Lung (tissue), 12 donors: Measurements from ENCODE around the gene TNFRSF18. TPM values are rescaled to one million over a fixed set of nuclear protein-coding genes. Genes with fewer than 3 reads are reported as not detected.

Experiments
- ATAC-seq: fragments of 200-7000 bp; cut with Tn5 transposase; one replicate; pipeline ENCODE4 v1.9.1; 2020; ENCODE audit warnings: moderate number of reproducible peaks; ENCODE audit not compliant: insufficient read depth, low FRiP score
- DNase-seq, 3 donors: peaks; one replicate each; pipeline ENCODE4 v3.0.0-alpha.2; 2013 to 2017
- H3K27ac ChIP-seq, 2 donors: one replicate each; pipeline ENCODE4 v1.5.1; 2013; ENCODE audit warnings: mild to moderate bottlenecking in 2 of 2, moderate library complexity in 2 of 2, control low read depth in 1 of 2, inconsistent platforms in 1 of 2, low read depth in 1 of 2, low read length in 1 of 2
- H3K27me3 ChIP-seq, 3 donors: one replicate each; pipeline ENCODE4 v1.5.1; 2013; ENCODE audit warnings: low read length in 2 of 3; ENCODE audit not compliant: control insufficient read depth in 3 of 3, insufficient read depth in 3 of 3
- H3K36me3 ChIP-seq, 4 donors: one replicate each; pipeline ENCODE4 v1.5.1; 2013; ENCODE audit warnings: low read length in 4 of 4, mild to moderate bottlenecking in 1 of 4, moderate library complexity in 1 of 4; ENCODE audit not compliant: control insufficient read depth in 4 of 4, insufficient read depth in 4 of 4
- H3K4me1 ChIP-seq, 5 donors: one replicate each; pipeline ENCODE4 v1.5.1; 2013; ENCODE audit warnings: low read length in 5 of 5, mild to moderate bottlenecking in 2 of 5, moderate library complexity in 1 of 5; ENCODE audit not compliant: control insufficient read depth in 5 of 5, insufficient read depth in 5 of 5
- H3K4me3 ChIP-seq: one replicate; pipeline ENCODE4 v1.5.1; 2013; ENCODE audit warnings: mild to moderate bottlenecking, control low read depth, moderate library complexity
- H3K9ac ChIP-seq, 2 donors: one replicate each; pipeline ENCODE4 v1.5.1; 2013; ENCODE audit warnings: low read length in 2 of 2, control low read depth in 1 of 2; ENCODE audit not compliant: insufficient read depth in 1 of 2
- H3K9me3 ChIP-seq, 4 donors: one replicate each; pipeline ENCODE4 v1.5.1; 2013; ENCODE audit warnings: low read length in 3 of 4, mild to moderate bottlenecking in 1 of 4, moderate library complexity in 1 of 4; ENCODE audit not compliant: control insufficient read depth in 4 of 4, insufficient read depth in 3 of 4
- CTCF ChIP-seq: IDR thresholded peaks from 2 replicates; pipeline ENCODE4 v1.5.1; 2012; ENCODE audit warnings: mild to moderate bottlenecking; ENCODE audit errors: control extremely low read depth, extremely low read depth
- WGBS, 2 donors: extraction: QIAGEN DNeasy Blood & Tissue Kit; methylation state at CpG; one replicate each; pipeline ENCODE4 v1.1.7; 2013; 5-methylcytosine and 5-hydroxymethylcytosine counted together
- polyA plus RNA-seq, 2 donors: library from polyadenylated mRNA; stranded (reverse); fragments of 200-250 nt; gene quantifications; one replicate each; pipeline ENCODE4 v1.2.1, GENCODE V29; 2013
- total RNA-seq, 2 donors: library from RNA; depleted of rRNA in 1 of 2; stranded (reverse); fragments of >200 nt in 1 of 2; gene quantifications; one replicate each; pipeline ENCODE4 v1.2.1, GENCODE V29; 2014 to 2021
- donor health status: control.
- donor health status: control.
- donor health status: Bipolar disorder and iron deficiency.
- donor health status: healthy.
- donor health status: DM: yes; HTN: yes; CAD: no.

Gene TNFRSF18
- total and polyA plus RNA-seq, 4 donors, result 1.8 to 4.0 (median 2.4) TPM

DNA sequence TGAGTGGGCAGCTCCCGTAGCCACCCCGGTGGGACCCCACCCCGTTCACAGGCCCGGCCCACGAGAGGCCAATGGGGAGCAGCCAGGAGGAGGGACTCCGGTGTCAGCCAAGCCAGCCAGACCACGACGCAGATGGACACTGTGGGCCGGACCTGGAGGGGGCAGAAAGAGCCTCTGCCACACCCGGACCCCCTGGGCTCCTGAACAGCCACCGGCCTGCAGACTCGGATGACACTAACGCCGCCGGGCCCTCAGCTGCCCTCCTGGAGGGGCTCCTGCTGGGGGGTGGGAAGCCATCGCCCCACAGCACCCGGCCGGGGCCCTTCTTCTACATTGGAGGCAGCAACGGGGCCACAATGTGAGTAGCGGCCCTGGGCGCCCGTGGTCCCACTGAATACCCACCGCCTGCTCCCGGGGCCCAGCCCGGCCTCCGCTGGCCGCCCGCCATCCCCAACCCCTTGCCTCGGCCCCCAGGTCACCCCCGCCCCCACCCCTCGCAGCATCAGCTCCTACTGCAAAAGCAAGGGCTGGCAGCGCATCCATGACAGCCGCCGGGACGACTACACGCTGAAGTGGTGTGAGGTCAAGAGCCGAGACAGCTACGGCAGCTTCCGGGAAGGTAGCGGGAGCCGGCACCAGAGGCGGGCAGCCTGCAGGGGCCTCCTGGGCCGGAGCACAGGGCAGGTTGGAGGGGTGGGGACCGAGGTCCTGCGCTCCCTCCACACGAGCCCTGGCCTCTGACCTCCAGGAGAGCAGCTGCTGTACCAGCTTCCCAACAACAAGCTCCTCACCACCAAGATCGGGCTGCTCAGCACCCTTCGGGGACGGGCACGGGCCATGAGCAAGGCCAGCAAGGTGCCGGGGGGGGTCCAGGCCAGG lies 26.2 kb downstream of the TNFRSF18 start:
- no peak for ATAC-seq
- Histone ChIP-seq H3K4me1 (peaks cover 0 to 6% (median 0%) of the 10 kb centered on the region in 5 donors), H3K27ac (no peak overlapping the region), H3K27me3 (peaks cover 0 to 12% (median 6%) of the 10 kb centered on the region in 3 donors), H3K9me3 (peaks cover 0 to 10% (median 0%) of the 10 kb centered on the region in 4 donors), H3K9ac (no peak overlapping the region), H3K36me3 (no peaks in the 10 kb centered on the region), H3K4me3 (no peak overlapping the region)
- DNase-seq, result peak in 1 of 3 donors; percentile 31
- TF ChIP-seq CTCF, result no peak
- 83 to 91% methylated on average over 51 of the region's 51 CpGs for WGBS, 2 donors

- H3K4me3 ChIP-seq, result no peak overlapping the region
- DNase-seq (peak in 1 of 3 donors; percentile 10), ATAC-seq (no peak)
- H3K27me3 ChIP-seq, result peaks cover 0 to 12% (median 6%) of the 10 kb centered on the region in 3 donors
- peaks cover 0 to 12% (median 0%) of the 10 kb centered on the region in 4 donors for H3K9me3 ChIP-seq
- H3K36me3 ChIP-seq, result no peaks in the 10 kb centered on the region
- H3K4me1 ChIP-seq, result peaks cover 0 to 6% (median 0%) of the 10 kb centered on the region in 5 donors
- H3K9ac ChIP-seq, result no peak overlapping the region
- H3K27ac ChIP-seq, result no peak overlapping the region
- 93 to 95% methylated on average over 25 of the region's 25 CpGs for WGBS, 2 donors
- TF ChIP-seq CTCF, result no peak
Observed at GRCh38 chr1:1179346-1179982, 26.9 kb downstream of the TNFRSF18 start.

- WGBS, 2 donors, result 93% methylated on average over 31 to 32 of the region's 32 CpGs
- peaks cover 0 to 17% (median 6%) of the 10 kb centered on the region in 3 donors for H3K27me3 ChIP-seq
- H3K36me3 ChIP-seq, result no peaks in the 10 kb centered on the region
- H3K27ac ChIP-seq, result no peak overlapping the region
- ATAC-seq, result no peak
- peak in 1 of 3 donors; percentile 4 for DNase-seq
- TF ChIP-seq CTCF, result no peak
- H3K4me1 ChIP-seq, result peaks cover 0 to 6% (median 0%) of the 10 kb centered on the region in 5 donors
- no peak overlapping the region for H3K9ac ChIP-seq
- no peak overlapping the region for H3K4me3 ChIP-seq
- peaks cover 0 to 13% (median 0%) of the 10 kb centered on the region in 4 donors for H3K9me3 ChIP-seq
Observed at GRCh38 chr1:1178794-1179331, 27.5 kb downstream of the TNFRSF18 start.
